Femur (tissue), 1 donor: ENCODE results near the gene ARHGAP26.

ENCODE experiments used
- DNase-seq: peaks from one replicate; pipeline ENCODE4 v3.0.0-alpha.2; 2017

ARHGAP26 gene

DNA sequence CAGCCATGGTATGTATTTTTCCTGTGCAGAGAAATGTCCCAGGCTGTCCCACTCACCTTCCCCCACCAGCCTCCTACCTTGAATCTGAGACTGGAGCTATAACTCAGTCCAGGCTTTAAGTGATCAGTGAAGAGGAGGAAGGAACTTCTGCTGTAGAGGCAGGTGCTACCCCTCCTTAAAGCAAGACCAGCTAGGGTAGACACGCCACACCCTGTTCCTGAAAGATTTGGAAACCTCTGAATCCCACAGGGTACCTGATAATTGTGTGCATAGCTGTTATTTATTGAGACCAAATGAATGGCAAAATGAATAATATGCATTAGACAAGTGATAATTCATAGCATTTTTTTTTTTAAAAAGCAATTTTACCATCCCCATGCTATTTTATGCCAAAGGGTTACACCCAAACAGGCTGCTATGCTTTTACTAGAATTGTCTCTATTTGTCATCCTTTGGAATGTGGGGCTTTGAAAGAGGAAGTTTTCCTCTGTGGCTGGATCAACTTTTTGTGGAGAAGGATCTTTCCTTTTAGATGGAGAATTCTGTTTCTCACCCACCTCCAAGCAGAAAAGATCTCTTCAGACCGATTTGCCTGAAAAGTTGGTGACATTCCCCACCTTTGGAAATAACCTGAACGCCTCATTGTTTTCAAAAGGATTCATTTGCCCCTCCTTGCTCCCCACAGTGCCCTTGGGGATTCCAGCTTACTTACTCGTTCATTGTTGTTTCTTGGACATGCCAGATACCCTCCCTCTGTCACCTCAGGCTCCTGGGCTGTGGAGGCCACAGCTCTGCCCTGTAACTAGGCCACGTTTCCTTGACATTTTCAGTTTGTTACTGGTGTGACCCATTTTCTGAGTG is 384.6 kb downstream of the ARHGAP26 start:
- no peak for DNase-seq

DNA sequence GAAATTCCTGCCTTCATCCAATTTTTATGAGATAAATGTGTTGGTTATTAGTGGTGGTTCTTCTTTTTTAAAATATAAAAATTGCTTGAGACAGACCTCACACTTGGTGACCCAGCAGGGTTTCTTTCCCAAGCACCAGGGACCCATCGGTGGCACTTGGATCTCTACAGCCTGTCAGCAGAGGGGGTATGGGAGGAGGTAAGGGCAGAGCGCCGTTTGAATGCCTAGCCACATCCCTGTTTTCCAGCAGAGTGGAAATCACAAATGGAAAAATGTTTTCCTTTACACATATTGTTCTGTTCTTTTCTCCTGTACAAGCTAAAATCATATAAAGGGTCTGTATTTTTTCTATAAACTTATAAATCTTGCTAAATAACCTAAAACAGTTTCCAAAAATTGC is 385.3 kb downstream of the ARHGAP26 start:
- no peak for DNase-seq

DNA sequence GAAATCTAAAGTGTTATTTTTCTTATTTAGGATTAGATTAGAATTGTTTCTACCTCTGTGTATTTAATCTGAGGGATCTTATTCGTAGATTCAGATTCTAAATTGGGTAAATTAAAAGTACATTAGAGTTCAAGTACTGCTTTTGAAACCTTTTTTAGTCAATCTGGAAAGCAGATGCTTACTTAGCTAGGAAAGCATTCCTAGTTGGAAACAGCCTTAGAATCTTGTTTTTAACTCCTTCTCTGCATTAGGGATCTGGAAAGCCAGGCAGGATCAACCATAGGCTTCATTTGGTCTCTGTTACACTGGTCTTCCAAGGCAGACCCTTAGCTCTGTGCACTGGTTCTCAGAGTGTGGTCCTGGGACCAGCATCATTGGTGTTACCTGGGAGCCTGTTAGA is 385.9 kb downstream of the ARHGAP26 start:
- no peak for DNase-seq

DNA sequence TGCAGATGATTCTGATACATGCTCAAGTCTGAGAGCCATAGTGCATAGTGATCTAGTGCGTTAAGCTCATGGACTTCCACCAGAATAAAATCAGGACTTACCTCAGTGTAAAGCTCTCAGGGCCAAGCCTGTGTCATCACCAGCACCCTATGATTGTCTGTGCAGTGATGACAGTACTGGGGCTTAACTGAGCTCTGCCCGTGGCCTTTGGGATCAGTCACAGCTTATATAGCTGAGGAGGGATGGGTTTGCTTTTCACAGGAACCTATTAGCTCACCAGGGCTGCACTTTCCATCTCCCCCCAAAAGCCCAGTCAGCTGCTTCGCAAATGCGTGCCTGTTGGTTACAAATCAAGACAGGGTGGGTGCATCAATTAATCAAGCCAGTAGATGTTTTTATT is 386.4 kb downstream of the ARHGAP26 start:
- DNase-seq = no peak

DNA sequence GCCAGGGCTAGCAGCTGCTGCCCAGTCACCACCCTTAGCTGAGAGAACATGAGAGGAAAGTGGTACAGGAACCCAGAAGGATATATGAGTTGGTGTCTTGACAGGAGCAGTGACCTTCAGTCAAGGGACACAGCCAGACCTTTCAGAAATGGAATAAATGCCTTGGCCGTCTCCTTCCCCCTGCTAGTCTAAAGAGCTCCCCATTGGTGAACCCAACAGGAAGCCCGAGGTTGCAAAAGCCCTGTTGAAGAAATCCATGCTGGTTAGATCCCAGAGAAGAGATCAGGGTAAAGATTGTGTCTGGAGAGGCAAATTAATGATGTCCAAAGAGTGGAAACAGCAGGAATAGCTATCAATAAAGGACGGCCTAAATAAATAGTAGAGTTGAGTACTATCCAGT is 388.9 kb downstream of the ARHGAP26 start:
- DNase-seq = no peak

DNA sequence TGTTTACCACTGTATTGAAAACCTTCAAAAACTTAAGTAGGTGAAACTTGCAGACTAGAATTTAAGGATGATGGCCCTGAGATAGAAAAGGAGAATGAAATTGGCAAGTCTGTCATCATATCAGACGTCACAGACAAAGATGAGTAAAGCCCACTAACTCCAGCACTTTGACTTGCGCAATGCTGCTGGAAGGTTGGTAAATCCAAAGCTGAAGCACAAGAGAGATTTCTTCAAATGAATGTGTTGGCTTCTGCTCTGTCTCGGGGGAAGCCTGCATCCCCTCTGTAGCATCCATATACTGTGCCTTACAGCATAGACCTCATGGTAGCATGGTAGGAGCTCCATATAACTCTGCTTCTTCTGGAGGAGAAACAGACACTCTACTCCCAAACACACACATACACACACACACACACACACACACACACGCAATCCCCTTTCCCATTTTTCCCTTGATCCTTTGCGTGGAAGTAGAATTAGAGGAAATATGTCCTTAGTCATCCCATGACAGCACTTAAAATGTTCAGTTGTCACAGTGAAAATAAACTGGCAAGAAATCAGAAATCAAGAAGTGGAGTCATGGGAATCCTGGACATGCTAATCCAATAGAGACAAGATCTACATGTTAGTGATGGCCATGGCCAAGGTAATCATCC is 391.8 kb downstream of the ARHGAP26 start:
- no peak for DNase-seq

DNA sequence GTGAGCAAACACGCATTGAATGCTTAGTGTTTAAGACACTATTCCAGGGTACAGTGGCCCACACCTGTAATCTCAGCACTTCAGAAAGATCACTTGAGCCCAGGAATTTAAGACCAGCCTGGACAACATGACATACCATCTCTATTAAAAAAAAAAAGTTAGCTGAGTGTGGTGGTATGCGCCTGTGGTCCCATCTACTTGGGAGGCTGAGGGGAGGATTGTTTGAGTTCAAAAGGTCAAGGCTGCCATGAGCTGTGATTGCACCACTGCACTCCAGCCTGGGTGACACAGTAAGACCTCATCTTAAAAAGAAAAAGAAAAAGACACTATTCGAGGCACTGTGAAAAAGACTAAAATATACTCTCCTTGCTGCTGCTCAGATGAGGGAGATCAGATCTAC is 392.6 kb downstream of the ARHGAP26 start:
- no peak for DNase-seq

DNA sequence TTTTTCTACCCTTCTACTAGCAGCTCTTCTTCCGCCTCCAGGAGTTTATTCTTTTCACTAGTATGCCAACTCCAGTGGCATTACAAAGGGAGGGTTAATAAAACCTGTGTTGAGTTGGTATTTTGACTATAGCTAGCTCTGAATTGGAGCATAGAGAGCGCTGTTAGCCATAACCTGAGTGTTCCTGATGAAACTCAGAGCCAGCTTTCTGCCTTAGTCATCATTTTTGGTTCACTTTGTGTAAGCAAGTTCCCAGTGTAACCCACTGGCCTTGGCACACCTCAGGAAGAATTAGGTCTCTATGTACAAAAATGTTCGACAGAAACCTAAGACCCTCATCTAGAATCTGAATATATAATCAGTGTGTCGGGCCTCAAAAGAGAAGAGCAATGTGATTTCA is 394.4 kb downstream of the ARHGAP26 start:
- DNase-seq = no peak

DNA sequence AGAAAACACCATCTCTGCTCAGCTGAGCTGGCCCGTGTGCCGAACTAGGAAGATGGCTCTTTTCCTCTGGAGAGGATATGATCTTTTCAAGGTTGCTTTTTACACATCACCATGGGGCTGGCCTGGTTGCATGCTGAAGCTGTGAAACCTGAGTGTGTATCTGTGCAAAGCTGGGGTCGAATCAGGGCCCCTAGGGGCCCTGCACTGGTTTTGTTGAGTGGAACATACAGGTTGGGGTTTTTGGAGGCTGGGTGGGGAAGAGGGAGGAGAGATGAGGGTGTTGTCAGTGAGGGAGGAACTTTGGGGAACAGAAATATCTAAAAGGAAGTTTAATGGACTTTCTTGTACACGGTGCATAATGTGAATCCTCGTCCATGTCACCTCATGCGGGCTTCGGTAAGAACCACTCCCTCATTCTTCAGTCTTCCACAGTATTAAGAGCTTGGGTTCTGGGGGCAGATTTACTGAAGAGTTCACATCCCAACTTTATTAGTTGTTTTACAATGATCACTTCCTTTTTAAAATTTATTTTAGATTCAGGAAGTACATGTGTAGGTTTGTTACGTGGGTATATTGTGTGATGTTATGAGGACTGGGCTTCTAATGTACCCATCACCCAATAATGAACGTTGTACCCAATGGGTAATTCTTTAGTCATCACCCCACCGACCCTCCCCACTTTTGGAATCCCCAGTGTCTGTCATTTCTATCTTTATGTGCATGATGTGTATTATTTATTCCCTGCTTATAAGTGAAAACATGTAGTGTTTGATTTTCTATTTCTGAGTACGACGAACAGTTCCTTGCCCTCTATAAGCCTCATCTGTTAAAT is 395.1 kb downstream of the ARHGAP26 start:
- no peak for DNase-seq

DNA sequence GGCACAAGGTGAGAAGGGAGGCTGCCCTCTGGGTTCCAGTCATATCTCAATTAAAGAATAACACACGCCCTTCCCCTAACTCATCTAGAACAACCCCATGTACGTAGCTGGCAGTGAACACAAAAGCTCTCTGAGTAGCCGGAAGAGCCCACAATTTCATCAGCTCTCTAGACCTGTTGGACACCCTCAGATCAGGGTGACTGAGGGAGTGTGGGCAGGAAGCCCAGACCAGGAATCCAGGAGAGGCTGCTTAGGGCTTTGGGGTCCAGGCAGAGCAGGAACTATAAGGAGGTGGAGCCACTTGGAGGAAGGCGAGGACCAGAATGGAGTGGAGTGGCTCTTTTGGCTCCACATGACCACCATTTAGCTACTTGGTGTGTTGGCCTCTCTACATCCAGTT is 395.9 kb downstream of the ARHGAP26 start:
- no peak for DNase-seq

DNA sequence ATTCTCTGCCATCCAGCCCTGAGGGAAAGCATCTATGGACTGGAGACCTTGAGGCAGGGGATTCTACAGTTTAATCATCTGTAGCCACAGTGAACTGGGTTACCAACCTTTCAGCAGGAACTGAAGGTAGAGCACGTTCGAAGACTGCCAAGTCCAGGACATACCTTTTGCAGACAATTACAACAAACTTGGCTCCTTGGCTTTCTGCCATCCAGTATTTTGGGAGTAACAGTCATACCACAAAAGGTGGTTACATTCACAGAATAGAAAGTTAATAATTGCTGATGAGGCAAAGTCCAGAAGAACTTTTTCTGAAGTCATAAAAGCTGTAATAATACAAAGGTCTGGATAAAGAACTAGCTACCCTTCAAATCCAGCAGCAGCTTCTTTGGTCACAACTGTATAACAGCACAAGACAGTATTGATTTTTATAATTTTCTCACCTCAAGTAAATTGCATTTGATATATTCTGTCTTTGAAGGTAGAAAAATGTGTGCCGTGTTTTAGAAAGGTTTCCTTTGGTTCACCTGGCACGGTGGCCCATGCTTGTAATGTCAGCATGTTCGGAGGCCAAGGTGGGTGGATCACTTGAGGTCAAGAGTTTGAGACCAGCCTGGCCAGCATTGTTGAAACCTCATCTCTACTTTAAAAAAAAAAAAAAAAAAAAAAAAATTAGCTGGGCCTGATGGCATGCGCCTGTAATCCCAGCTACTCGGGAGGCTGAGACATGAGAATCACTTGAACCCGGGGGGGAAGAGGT is 396.7 kb downstream of the ARHGAP26 start:
- no peak for DNase-seq

DNA sequence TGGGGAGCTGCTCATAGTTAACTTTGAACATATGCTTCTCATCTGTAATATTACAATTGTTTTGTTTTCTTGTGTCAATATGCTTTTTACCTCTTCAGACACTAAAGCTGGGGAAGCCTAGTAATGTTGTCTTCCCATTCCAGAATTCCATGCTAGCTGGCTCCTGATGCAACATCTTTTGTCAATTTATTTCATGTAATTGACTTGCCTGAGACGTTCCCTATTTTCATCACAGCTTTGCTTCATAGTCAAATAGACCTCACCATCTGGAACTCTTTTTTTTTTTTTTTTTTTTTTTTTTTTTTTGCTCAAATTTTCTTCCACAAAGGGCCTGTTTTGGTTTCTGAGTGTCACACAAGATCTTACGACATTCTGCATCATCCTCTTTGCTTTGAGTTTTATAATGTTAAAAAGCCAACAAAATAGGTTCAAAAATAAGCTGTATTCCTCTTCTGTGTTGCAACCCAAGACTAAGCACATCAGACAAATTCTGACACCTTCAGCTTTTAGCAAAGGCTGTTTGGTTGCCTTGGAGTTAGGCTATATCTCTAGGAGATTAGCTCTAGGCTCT is 398.1 kb downstream of the ARHGAP26 start:
- DNase-seq = no peak

DNA sequence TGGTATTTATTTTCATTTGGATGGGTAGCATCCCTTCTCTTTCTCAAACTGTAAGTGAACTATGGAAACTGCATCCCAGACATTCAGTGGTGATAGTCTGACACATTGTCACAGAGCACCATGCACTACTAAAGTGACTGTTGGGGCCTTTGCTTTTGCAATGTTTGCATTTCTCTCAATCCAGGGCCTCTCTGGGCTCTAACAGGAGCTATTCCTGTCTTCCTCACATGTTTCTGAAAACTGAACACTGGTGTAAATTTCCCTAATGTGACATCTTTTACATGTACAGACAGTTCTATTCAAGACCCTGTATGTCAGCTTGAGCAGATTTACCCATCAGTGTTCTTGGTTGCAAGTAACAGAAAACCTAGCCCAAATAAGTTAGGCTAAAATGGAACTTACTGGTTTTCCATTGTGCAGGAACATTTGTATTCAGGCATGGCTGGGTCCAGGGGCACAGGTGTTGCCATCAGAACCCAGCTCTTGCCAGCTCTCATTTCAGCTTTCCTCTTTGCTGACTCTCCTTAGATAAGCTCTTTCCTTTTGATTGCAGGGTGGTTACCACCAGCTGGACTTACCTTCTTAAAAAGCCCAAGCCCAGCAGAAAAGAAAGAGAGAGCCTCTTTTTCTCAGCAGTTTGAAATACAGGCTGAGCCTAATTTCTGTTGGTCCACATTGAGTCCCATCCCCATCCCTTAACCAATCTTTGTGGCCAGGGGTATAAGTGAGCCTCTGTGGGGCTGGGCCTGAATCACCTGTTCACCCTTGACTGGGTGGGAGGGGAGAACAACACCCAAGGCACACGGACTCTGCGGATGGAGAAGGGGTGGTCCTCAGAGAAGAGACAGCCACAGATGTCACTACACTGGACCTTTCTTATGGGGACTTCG is 399.0 kb downstream of the ARHGAP26 start:
- no peak for DNase-seq

DNA sequence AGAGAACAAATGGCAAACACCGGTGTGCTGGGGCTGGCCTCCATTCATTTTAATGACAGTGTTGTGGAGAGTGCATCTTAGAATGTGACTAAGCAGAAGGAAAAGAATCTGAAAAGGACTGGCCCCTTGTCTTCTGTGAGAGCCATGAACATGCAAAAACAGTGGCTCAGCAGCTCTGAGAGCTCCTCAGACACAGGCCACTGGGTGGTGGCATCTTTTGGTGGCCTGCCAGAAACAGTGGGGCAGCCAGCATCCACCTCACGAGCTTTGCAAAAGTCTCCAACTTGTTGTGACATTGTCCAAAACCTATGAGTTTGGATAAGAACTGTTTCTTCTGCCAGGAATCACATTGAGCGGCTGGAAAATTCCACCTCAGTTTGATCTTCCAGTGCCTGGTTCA is 399.9 kb downstream of the ARHGAP26 start:
- DNase-seq = no peak

DNA sequence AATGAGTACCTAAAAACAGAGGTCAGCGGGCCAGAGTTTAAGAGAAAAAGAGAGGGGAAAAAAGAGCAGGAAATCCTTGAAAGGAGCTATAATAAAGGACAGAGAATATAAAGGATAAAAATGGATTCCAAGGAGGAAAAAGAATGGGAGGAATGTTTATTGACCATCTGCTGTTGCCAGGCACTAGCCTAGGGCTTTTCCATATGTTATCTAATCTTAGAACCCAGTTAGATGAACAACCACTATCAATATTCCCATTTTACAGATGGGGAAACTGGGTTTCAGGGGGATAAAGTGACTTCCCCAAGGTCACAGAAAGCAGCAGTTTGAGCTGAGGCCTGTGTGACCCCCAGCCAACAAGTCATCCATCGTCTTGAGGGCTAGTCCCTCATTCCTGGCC is 400.8 kb downstream of the ARHGAP26 start:
- DNase-seq = no peak

DNA sequence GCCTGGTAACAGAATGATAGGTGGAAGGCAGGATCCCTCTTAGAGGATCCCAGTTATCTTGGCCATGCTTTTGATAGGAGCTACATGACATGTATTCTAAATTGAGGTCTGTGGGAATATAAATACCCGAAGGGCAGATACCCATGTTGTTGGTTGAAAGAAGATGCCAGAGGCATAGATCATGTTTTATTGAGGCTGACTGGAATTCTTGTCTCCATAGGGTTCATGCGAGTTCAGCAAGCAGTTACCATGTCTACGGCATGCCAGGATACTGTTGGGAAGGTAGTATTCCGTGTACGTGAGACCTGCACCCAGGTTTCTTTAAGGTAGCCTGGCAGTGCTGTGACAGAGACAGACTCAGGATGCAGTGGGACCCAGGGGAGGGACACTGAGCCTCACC is 402.6 kb downstream of the ARHGAP26 start:
- no peak for DNase-seq

DNA sequence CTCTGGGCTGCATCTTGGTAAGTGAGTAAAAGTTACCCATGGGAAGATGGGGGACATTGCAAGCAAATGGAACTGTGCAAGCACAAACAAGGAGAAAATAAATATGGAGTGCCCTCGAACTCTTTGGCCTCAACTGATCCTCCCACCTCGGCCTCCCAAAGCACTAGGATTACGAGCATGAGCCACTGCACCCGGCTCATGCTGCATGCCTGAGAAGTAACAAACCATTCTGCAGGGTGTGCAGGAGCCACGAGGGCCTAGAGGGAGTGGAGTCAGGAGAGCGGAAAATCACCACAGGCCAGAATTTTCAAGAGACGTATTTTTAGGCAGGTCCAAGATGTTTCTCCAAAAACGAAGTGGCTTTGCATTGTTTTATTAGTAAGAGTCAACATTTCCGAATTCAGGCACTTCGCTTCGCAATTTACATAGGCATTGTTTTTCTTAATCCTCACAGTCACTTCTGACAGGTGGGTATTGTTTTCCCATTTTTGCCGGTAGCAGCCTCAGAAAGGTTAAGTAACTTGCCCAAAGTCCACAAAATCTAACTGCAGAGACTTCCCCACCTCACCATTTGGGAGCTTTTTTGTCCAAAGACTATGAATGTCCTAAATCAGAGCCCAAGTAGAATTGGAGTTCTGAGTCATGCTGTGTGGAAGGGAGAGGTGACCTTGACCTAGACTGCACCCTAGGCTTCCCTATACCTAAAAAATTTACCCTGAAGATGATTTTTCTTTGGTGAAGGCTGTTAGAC is 403.1 kb downstream of the ARHGAP26 start:
- DNase-seq = no peak

DNA sequence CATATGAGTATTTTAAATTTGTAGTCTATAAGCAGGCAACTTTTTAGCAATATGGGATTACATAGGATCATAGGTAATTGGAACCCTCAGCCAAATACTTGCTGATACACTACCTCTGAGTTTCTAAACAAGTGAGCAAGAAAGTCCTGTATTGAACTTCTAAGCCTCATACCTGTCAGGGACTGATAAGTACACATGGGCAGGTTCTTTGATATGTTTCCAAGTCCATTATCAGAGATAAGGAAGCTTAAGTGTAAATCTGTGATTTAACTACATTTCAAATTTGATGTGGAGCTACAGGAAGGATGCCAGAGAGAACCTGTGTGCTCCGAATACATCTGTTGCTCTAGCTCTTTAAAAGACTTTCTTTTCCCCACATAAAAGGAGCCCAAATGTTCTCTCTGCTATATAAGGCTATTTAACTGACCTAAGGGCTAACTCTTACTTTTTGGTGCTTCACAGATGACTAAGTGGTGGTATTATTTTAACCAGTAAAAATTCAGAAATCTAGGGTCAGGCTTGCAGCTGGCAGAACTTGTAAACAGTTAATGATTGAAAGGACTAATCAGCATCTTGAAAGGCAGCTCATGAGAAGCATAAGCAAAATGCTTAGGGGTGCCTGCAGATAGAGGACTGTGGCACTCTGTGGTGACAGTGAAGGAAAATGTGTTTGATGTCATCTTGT is 404.7 kb downstream of the ARHGAP26 start:
- no peak for DNase-seq

DNA sequence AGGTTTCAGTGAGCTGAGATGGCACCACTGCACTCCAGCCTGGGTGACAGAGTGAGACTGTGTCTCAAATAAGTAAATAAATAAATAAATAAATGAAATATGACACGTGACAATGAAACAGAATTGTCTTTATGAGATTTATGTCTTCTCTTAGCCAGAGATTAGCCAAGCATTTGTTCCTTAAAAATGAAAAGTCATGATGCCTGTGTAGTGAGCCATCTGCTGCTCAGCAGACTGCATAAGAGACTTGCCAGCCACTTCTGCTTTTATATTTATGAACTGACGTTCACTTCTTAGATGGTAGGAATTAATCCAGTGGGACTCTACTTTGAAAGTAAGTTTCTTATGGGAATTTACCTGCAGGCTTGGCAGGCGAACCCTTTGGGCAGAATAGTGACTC is 405.9 kb downstream of the ARHGAP26 start:
- no peak for DNase-seq
